OCI-LY7 (cell line): Measurements from ENCODE around the gene WDR38.

Source experiments
- CTCF ChIP-seq: fragments of 200-600 bp; sonication (generic); conservative IDR thresholded peaks from 2 replicates; pipeline ENCODE4 v1.5.1; 2014; ENCODE audit warnings: mild to moderate bottlenecking, antibody characterized with exemption, low read length, moderate library complexity, mixed read lengths
- EZH2phosphoT487 ChIP-seq: fragments of 200-600 bp; sonication (generic); IDR thresholded peaks from 2 replicates; pipeline ENCODE4 v1.6.1; 2018; ENCODE audit warnings: low read depth, borderline replicate concordance, mild to moderate bottlenecking, mixed run types, antibody characterized with exemption, low read length, moderate library complexity, mixed read lengths

- TF ChIP-seq CTCF (peak; percentile 82), EZH2phosphoT487 (no peak)
Observed at GRCh38 chr9:124840300-124840833, 12.9 kb upstream of the WDR38 start.
